GM10248 (cell line): Measurements from ENCODE around the gene C2orf49.
A peak's percentile ranks its signal among the peaks of the same experiment; 100 is the strongest.

ENCODE experiments used
- CTCF ChIA-PET: fragments of 300-600 bp; sonication (Branson Sonifier 250); formaldehyde crosslinking; extraction: SDS; loops from one replicate; lab custom pipeline; 2021; ENCODE audit warnings: antibody characterized with exemption; lab: Yijun Ruan, JAX
- POLR2A ChIA-PET: fragments of 350-650 bp; sonication (Branson Sonifier 250); formaldehyde crosslinking; extraction: SDS; loops from one replicate; lab custom pipeline; 2020; ENCODE audit warnings: antibody characterized with exemption; lab: Yijun Ruan, JAX
- DNase-seq: peaks from one replicate; pipeline ENCODE4 v3.0.0; 2012; ENCODE audit errors: extremely low spot score
- CTCF ChIP-seq: IDR thresholded peaks from 2 replicates; pipeline ENCODE4 v1.5.1; 2012; ENCODE audit warnings: mild to moderate bottlenecking, low read depth; ENCODE audit errors: extremely low read depth, missing control alignments, control extremely low read depth

Gene C2orf49

DNA sequence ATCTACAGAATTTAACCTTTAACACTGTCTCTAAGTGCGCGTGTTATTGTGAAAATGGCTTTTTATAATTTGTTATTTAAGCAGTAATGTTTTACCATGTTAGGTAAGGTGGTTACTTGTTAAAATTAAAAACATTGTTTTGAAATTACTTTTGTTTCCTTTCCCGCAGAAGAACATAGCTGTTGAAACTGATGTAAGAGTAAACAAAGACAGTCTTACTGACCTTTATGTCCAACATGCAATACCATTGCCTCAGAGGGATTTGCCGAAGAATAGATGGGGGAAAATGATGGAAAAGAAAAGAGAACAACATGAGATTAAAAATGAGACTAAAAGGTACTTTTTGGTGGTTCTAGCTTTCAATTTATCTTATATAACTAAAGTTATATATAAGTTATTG is 2.1 kb downstream of the C2orf49 start:
- no peak for DNase-seq
- POLR2A ChIA-PET: no interaction called here
- TF ChIP-seq CTCF: no peak
- CTCF ChIA-PET: interaction anchor here (1.1 to 1.8 kb wide), 4 partner anchors 10 to 53 kb away, joined by 3 to 6 read pairs (median 4); partner anchors contain the start of gene TGFBRAP1

GRCh38 chr2:105344704-105345345 is 7.5 kb downstream of the C2orf49 start:
- CTCF ChIA-PET: interaction anchor here (0.7 to 2.5 kb wide), 8 partner anchors 11 to 176 kb away, joined by 3 to 12 read pairs (median 4); no protein-coding TSS in a partner anchor
- TF ChIP-seq CTCF: peak; percentile 36
- POLR2A ChIA-PET: interaction anchor here (0.7 kb wide), 1 partner anchor 56 kb away, joined by 4 read pairs; no protein-coding TSS in a partner anchor
- no peak for DNase-seq

- TF ChIP-seq CTCF: no peak
- no peak for DNase-seq
- ChIA-PET POLR2A (no interaction called here), CTCF (interaction anchor here (1.0 to 1.5 kb wide), 2 partner anchors 10 to 12 kb away, joined by 4 to 7 read pairs; no protein-coding TSS in a partner anchor)
Measured at GRCh38 chr2:105357122-105357521, 19.8 kb downstream of the C2orf49 start.

DNA sequence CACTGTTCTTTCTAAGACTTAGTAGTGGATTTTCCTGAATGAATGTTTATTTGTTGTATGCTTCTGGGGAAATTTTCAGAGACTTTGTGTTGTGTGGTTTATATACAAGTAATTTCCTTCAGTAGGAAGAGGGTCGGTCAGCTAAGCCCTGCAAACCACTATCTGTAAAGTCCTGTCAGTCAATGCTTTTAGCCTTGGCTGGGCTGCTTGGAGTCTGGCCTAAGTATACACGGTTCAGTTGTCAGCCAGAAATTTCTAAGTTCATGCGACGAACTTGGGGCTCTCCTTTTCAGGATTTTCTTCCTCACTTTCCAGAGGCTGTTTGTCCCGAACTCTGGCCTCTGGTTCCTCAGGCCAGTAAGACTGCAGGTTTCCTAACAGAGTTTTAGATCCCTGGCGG is 21.3 kb downstream of the C2orf49 start:
- ChIA-PET CTCF (interaction anchor here (1.8 to 3.1 kb wide), 2 partner anchors 9 to 10 kb away, joined by 7 to 11 read pairs; no protein-coding TSS in a partner anchor), POLR2A (no interaction called here)
- no peak for TF ChIP-seq CTCF
- DNase-seq: no peak

DNA sequence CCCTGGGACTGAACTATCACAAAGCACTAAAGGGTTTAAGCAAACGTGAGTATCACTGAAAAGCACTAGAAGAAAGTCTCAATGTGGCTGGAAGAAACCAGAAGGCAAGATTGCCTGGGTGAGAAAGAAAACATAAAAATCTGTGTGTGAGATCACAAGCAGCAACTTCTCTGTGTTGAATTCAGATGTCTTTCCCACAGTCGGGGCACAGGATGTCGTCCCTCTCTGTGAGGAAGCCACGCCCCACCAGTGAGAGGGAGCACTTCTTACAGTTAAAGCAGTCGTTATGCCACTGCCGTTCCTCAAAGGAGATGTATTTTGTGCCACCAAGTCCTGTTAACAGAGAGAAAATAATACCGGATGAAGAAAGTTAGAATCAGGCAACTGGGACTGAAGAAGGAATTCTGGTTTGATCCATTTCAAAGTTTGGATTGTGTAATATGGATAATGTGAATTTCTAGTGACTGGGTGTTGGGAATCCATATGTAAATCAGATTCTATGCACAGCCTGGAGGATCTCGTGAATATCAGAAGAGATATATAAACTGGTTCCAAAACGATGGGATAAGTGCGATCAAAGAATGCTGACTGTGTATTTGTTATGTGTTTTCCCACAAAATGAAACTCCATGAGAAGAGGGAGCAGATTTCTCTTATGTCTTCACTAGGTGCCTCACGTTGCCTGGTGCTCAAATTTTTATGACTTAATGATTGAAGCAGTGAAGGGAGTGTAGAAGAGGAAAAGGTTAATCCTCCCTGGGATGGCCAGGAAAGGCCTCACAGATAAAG is 24.0 kb downstream of the C2orf49 start:
- DNase-seq: no peak
- POLR2A ChIA-PET: no interaction called here
- TF ChIP-seq CTCF: no peak
- CTCF ChIA-PET: no interaction called here

DNA sequence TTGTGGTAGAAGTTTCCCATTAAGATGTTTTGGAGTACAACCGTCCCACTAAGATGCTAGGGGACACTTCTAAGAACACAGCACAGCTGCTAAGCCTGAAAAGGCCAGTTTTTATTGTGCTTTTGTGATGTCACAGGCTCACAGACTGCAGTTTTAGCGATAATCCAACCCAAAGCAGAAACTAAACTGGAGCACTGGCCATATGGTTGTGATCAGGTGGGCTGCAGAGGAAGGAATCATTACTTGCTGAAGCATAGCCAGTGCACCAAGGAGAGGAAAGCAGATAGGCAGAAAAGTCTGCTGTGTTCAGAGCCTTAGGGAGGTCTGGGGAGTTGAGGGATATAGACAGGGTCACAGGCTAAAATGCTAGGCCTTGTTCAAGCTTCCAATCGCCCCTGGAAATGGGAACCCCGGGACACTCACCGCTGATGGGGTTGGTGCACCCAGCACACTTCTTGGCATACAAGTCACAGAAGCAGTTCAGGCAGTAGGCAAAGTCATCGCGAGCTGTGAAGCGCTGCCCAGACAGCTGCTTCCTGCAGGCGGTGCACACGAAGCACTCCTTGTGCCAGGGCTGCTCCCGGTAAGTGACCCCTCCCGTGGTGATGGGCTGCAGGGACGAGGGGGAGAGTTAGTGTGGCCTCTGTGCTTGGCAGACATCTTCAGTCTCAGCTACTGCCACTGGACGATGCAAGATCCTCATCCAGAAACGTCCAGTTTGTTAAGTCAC is 25.7 kb downstream of the C2orf49 start:
- ChIA-PET CTCF (interaction anchor here (1.1 to 2.5 kb wide), 7 partner anchors 14 to 249 kb away, joined by 3 to 10 read pairs (median 3); no protein-coding TSS in a partner anchor), POLR2A (no interaction called here)
- no peak for TF ChIP-seq CTCF
- no peak for DNase-seq
